ENCODE results near the gene BTNL8.

The BTNL8 gene

DNA sequence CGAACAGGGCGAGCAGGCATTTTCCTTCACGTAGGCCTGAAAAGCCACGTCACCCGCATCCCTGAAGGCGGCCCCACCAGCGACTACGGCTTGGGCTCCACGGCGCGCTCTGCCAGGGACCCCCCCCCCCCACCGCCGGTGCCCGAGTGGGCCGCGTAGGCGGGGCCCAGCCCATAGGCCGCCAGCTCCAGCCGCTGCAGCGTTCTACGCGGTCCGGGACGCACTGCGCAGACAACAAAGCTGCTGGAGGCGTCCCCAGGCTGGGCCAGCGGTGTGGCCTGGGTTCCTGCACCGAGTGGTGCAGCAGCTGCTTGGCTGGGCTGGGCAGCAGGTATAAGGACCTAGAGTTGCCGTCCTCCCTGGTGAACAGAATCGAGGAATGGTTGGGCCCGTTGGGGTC, 71.4 kb downstream of the BTNL8 start:
- DNase-seq = no peak

DNA sequence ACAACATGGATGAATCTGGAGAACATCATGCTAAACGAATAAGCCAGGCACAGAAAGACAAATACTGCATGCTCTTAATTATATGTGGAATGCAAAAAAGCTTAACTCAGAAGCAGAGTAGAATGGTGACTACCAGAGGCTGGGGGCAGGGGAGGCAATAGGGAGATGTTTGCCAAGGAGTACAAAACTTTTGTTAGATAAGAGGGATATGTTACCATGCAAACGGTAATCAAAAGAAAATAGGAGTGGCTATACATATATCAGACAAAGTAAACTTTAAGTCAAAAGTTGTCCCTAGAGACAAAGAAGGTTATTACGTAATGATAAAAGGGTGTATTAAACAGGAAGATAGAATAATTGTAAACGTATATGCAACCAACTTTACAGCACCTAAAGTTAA, 71.9 kb downstream of the BTNL8 start:
- no peak for DNase-seq

DNA sequence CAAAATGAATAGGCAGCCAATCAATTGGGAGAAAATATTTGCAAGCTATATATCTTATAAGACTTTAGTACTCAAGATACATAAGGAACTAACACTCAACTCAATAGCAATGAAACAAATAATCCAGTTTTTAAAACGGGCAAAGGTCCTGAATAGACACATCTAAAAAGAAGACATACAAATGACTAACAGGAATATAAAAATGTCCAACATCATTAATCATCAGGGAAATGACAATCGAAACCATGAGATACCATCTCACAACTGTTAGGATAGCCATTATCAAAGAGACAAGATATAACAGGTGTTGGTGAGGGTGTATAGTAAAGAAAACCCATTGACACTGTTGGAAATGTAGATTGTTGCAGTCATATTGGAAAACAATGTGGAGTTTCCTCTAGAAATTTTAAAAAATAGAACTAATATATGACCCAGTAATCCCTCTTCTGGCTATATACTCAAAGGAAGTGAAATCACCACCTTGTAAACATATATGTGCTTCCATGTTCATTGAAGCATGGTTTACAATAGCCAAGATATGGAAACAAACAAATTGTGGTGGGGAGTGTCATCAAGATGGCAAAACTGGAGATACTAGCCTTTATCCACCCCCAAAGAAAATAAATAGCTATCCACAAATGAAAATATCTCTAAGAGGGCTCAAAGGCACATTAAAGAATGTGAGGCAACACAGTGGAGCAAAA, 75.8 kb downstream of the BTNL8 start:
- no peak for DNase-seq

DNA sequence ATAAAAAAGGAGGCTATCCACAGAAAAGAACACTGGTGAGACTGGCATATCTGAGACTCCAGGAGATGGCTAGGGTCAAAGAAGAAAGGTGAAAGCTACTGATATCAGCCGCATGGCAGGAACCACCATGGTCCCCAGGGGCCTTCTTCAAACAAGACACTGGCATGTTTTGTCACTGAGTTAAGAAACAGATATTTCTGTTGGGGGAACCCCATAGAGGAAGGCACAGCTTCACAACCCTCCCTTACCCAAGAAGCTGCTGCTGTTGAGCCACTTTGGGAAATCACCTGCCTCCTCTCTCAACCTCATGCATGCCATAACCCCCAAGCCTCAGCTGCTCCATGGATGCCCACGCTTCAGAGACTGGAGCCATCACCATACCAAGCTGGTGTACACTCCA, 76.4 kb downstream of the BTNL8 start:
- no peak for DNase-seq

DNA sequence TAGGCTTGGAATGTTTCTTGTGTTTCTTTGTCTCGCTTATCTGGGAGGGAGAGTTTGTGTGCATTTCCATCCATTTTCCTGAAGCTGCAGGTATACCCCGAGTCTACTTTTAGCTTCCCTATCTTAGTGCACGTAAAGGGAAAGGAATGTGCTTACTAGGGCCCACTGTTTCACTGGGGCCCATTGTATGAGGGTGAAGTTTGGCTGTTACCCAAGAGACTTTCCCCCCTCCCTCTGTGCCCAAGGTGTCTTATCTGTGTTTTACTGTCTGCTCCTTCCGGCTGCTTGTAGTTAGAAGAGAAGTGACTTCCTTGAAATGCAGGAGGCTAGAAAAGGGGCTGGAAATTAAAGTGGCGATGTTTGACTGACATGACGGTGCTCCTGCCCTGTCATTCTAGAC, 77.6 kb downstream of the BTNL8 start:
- no peak for DNase-seq

DNA sequence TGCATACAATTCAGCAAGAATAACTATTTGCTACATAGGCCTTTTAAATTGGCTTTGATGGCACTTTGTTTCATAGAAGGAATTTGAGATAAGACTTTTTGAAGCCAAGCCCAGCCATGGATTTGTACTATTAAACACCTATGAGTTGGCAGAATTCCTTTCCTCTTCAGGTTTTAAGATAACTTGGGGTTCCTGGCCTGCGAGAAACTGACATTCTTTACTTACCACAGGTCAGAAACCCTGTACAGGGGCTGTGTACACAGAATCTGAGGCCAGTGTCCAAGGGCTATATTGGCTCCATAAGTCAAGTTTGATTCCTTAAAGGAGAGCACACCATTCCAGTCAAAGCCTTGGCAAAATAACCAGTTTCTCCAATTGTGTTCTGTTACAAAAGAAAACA, 78.9 kb downstream of the BTNL8 start:
- DNase-seq = no peak

DNA sequence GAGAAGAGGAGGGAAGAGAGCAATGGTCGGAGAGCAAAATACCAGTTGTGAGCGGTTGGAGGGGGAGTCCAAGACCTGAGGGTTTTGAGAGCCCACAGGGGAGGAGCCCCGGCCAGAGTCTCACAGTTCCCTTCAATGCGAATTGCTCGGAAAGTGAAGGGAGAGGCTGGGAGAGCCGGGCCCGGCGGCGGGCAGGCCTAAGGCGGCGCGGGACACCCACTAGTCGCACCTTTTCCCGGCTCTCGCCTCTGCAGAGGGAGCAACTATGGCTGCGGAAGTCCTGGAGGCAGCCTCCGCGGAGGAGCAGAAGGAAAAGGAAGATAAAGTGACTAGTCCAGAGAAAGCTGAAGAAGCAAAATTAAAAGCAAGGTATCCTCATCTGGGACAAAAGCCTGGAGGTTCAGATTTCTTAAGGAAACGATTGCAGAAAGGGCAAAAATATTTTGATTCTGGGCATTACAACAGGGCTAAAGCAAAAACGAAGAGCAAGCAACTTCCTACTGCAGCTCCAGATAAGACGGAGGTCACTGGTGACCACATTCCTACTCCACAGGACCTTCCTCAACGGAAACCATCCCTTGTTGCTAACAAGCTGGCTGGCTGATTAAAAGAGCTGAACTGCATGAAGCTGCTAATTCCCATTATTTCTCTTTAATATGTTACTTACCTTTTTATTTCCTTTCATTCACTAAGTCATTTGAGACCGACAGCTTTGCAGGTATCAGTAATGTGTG, 83.2 kb downstream of the BTNL8 start:
- no peak for DNase-seq

DNA sequence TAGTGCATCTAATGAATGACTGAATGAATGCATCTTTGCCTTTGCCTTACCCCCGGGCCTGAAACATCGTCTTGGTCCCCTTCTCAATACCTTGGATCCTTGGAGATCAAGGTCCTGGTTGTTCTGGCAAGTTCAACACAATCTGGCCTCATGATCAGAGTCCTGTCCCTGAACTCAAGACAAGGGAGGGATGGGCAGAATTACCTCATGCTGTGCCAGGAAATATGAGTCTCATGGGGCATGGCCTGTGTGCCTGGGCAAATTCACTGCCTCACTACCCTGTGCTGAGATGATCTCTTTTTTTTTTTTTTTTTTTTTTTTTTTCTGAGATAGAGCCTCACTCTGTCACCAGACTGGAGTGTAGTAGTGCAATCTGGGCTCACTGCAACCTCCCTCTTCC, 89.1 kb downstream of the BTNL8 start:
- no peak for DNase-seq

DNA sequence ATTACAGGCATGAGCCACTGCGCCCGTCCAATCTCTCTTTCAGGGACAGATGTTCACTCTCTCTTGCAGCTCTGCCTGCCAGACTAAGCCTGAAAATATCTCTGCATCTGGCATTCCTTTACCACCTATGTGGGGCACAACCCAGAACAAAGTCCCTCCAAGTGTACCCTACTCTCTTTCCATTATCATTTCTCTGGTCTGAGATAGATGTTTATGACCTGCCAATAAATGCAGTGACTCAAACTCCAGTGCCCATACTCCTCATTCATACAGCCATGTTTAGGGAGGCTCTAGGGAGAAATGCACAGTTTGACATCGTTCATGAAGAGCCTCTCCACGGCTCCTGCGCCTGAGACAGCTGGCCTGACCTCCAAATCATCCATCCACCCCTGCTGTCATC, 89.6 kb downstream of the BTNL8 start, which contains the start of gene BTNL3:
Gene BTNL3 (plus strand): TSS at position 255 of the 400 bp plus-strand sequence. CDS start 183 bp downstream, outside the sequence.
- no peak for DNase-seq

DNA sequence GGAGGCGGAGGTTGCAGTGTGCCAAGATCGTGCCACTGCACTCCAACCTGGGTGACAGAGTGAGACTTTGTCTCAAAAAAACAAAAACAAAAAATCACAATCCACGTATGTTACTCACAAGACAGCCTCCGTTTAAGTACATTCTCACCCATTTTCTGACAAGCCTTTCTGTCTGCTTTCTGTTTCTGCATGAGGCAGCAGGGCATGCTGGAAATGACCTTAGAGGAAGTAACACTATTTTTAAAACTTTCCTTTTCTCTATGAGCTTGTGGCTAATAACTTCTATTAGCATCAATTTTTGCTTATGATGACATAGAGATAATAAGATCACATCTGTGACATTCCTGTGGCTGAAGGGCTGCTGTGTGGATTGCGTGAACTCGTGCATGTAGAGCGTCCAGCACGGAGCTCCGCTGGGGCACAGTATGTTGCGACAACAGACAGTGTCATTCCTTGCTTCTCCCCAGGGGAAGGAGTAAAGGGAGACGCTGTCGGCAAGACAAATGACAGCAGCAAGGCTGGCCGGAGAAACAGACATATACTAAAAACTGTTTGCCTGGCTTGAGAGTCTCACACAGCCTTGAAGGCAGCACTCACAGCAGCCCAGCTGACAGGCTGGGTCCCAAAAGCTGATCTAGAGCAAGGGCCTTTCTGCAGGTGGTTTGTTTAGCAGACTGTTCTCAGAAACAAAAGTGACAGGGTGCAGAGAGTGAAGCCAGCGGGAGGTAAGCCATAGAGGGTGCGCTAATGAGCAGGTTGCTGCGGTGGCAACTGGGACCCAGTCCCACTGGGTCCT, 91.3 kb downstream of the BTNL8 start:
- DNase-seq = no peak

DNA sequence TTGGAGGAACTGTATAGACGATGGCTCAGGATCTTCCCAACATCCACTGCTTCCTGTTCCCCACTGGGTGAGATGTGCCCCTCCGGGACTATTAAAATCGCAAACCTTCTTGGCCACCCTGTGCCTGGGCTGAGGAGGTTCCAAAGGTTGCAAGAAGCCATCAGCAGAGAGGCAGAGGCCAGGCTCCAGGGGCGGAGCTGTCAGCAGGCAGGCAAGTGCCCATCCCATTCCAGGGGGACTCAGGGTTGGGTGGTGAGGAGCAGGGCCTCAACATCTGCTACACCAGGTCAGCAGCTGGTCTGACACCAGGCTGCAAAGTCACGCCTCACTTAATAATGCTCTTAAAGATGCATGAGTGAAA, 91.9 kb downstream of the BTNL8 start:
- DNase-seq = no peak
